GM12874 (cell line): ENCODE measurements around the gene BCKDHA.

Experiments used
- CTCF ChIP-seq: IDR thresholded peaks from 2 replicates; pipeline ENCODE4 v1.5.1; 2011; ENCODE audit warnings: low read depth, mild to moderate bottlenecking, control low read depth, low read length, moderate library complexity; ENCODE audit not compliant: insufficient read depth

BCKDHA gene

DNA sequence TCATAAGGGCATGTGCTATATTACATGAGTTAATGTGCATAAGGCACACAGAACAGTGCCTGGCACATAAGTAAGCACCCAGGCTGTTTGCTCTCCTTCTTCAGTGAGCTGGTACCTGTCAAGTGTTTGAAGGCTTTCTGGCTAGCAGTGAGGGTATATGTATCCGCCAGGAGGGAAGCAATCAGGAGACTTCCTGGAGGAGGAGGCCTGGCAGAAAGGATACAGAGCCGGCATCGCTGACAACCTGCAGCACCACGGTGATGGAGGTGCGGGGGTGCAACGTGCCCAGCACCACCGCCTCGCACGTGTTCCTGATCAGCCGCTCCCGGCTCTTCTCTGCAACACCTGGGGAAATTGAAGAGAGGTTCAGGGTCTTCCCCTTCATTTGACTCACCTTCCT is 6.0 kb upstream of the BCKDHA start:
- TF ChIP-seq CTCF: no peak

- no peak for TF ChIP-seq CTCF
These were observed 4.8 kb upstream of the BCKDHA start for GRCh38 chr19:41392775-41393174.

DNA sequence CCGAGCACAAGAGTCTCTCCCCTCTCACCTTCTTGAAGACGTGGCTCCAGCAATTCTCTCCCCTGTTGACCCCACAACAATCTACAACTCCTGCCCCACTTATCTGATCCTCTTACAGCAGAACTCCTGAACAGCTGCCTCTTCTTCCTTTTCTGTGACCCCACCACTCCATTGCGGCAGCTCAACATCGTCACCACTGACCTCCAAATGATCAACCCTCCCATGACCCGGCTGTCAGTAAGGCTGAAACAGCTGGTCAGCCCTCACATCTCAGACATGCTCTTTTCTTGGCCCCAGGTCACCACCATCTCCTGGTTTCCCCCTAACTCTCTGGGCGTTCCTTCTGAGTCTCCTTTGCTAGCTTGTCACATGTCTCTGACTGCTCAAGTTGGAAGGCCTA is 2.3 kb upstream of the BCKDHA start:
- no peak for TF ChIP-seq CTCF

GRCh38 chr19:41398050-41398418 is 416 bp downstream of the BCKDHA start:
- TF ChIP-seq CTCF: no peak

GRCh38 chr19:41398598-41398997 is 980 bp downstream of the BCKDHA start:
- no peak for TF ChIP-seq CTCF

- no peak for TF ChIP-seq CTCF
These were observed 1.5 kb downstream of the BCKDHA start for GRCh38 chr19:41399091-41399490.

- no peak for TF ChIP-seq CTCF
These were observed 1.9 kb downstream of the BCKDHA start for GRCh38 chr19:41399525-41399924.

DNA sequence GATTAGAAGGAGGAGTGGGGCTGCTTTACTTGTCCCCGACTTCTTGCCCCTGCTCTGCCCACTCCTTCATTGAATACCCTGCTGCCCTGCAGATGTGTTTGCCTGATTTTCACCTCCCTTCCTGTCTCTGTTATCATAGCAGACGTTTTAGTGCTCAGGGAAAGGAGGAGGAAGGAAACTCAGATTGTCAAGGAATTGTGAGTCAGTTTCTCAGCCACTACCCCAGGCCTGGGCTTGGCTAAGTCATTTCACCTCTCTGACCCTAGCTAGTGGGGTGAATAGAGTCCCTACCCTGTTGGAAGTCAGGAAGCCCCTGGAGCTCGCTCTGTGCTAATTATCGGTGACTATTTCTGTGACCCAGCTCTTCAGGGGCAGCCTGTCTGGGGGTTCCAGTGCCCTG is 3.9 kb downstream of the BCKDHA start:
- no peak for TF ChIP-seq CTCF
